HG02610 (cell line): ENCODE measurements around the gene IGF2BP2.
"Not testable (repeated sequence)": the region's sequence is repeated elsewhere in the genome, so short reads cannot be mapped to it uniquely, and the experiment has no call there.

ENCODE experiments used
- ATAC-seq: cut with Tn5 transposase; IDR thresholded peaks from one replicate; pipeline ENCODE4 v1.9.1; 2021; ENCODE audit warnings: mild to moderate bottlenecking, moderate library complexity; ENCODE audit not compliant: unreplicated experiment

The IGF2BP2 gene

GRCh38 chr3:185678027-185678426 is 146.8 kb downstream of the IGF2BP2 start:
- ATAC-seq: no peak

GRCh38 chr3:185677146-185677829 is 147.6 kb downstream of the IGF2BP2 start:
- ATAC-seq: no peak

GRCh38 chr3:185667574-185667973 is 157.3 kb downstream of the IGF2BP2 start:
- no peak for ATAC-seq

GRCh38 chr3:185663929-185664328 is 160.9 kb downstream of the IGF2BP2 start:
- ATAC-seq: no peak

- no peak for ATAC-seq
These were observed 163.1 kb downstream of the IGF2BP2 start for GRCh38 chr3:185661772-185662171.

- ATAC-seq: not testable (repeated sequence)
These were observed 163.5 kb downstream of the IGF2BP2 start for GRCh38 chr3:185661296-185661695.

GRCh38 chr3:185659942-185660921 is 164.6 kb downstream of the IGF2BP2 start:
- peak; percentile 66 for ATAC-seq

GRCh38 chr3:185658943-185659342 is 165.9 kb downstream of the IGF2BP2 start:
- no peak for ATAC-seq

GRCh38 chr3:185658504-185658912 is 166.3 kb downstream of the IGF2BP2 start:
- ATAC-seq: no peak

GRCh38 chr3:185657691-185658503 is 166.9 kb downstream of the IGF2BP2 start:
- no peak for ATAC-seq

- no peak for ATAC-seq
These were observed 167.6 kb downstream of the IGF2BP2 start for GRCh38 chr3:185657211-185657610.

GRCh38 chr3:185656321-185656840 is 168.5 kb downstream of the IGF2BP2 start:
- ATAC-seq: no peak

GRCh38 chr3:185655426-185656320 is 169.2 kb downstream of the IGF2BP2 start:
- no peak for ATAC-seq

GRCh38 chr3:185654758-185655145 is 170.1 kb downstream of the IGF2BP2 start:
- ATAC-seq: no peak

- ATAC-seq: no peak
These were observed 170.7 kb downstream of the IGF2BP2 start for GRCh38 chr3:185653949-185654757.

- no peak for ATAC-seq
These were observed 172.9 kb downstream of the IGF2BP2 start for GRCh38 chr3:185651971-185652370.

GRCh38 chr3:185649414-185649813 is 175.4 kb downstream of the IGF2BP2 start:
- no peak for ATAC-seq

GRCh38 chr3:185648396-185648795 is 176.4 kb downstream of the IGF2BP2 start:
- ATAC-seq: no peak

- no peak for ATAC-seq
These were observed 177.0 kb downstream of the IGF2BP2 start for GRCh38 chr3:185647880-185648210.
